ENCODE measurements around the gene APBA2.

The APBA2 gene

DNA sequence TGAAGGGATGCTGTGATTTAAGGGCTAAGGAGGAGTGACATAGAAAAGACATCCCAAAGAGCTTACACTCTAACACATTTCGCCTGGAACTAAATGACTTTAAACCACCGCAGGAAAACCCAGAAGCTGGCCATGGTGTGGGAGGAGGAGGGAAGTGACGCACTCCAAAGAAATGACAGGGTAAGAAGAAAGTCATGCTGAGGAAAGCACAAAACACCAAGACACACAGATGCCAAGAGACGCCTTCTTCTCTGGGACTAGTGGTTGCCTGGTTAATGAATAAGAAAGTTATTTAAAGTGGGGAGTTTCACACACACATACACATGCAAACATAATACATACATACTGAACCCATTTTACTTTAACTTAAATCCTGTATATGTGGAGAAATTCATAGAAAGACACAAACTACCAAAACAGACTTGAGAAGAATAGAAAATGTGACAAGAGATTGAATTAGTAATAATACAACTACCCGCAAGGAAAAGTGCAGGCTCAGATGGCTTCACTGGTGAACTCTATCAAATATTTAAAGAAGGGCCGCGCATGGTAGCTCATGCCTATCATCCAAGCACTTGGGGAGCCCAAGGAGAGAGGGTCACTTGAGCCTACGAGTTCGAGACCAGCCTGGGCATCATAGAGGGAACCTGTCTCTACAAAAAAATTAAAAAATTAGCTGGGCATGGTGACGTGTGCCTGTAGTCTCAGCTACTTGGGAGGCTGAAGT is 258.3 kb downstream of the APBA2 start:
- no peak overlapping the region for H2AFZ ChIP-seq (ENCODE audit: low read length)
- H4K20me1 ChIP-seq (ENCODE audit: insufficient read depth, low read length, poor library complexity, severe bottlenecking): no peaks in the 10 kb centered on the region
- TF ChIP-seq EZH2phosphoT487 (IDR thresholded peaks at IDR 0.05; ENCODE audit: borderline replicate concordance): no peak
- TF ChIP-seq, protein P1, sequence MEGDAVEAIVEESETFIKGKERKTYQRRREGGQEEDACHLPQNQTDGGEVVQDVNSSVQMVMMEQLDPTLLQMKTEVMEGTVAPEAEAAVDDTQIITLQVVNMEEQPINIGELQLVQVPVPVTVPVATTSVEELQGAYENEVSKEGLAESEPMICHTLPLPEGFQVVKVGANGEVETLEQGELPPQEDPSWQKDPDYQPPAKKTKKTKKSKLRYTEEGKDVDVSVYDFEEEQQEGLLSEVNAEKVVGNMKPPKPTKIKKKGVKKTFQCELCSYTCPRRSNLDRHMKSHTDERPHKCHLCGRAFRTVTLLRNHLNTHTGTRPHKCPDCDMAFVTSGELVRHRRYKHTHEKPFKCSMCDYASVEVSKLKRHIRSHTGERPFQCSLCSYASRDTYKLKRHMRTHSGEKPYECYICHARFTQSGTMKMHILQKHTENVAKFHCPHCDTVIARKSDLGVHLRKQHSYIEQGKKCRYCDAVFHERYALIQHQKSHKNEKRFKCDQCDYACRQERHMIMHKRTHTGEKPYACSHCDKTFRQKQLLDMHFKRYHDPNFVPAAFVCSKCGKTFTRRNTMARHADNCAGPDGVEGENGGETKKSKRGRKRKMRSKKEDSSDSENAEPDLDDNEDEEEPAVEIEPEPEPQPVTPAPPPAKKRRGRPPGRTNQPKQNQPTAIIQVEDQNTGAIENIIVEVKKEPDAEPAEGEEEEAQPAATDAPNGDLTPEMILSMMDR (conservative IDR thresholded peaks at IDR 0.05; ENCODE audit: low read length): no peak
- H3F3A ChIP-seq (ENCODE audit: low read depth): no peaks in the 10 kb centered on the region; the same call in 1 of the 2 replicates
- H3K27me3 ChIP-seq (ENCODE audit: insufficient read depth, low read length, poor library complexity, severe bottlenecking): no peaks in the 10 kb centered on the region
- H3K79me2 ChIP-seq (ENCODE audit: insufficient read depth, low read length): no peaks in the 10 kb centered on the region
- peaks cover 15% of the 10 kb centered on the region for H3K4me1 ChIP-seq (ENCODE audit: insufficient read depth, low read length, poor library complexity, severe bottlenecking)
- no peaks in the 10 kb centered on the region for H3K9me3 ChIP-seq (ENCODE audit: insufficient read depth, low read depth, low read length)
- no peaks in the 10 kb centered on the region for H3K36me3 ChIP-seq (ENCODE audit: insufficient read depth, low read length)
- no peak overlapping the region for H3K4me3 ChIP-seq (ENCODE audit: low read length, poor library complexity, severe bottlenecking)
- H3K9ac ChIP-seq (ENCODE audit: low read depth, low read length, poor library complexity, severe bottlenecking): no peak overlapping the region
- no peak overlapping the region for H3K4me2 ChIP-seq (ENCODE audit: low read depth, low read length, poor library complexity, severe bottlenecking)
- H3K9me2 ChIP-seq (replicated peaks; ENCODE audit: low read depth, low read length): no peaks in the 10 kb centered on the region

DNA sequence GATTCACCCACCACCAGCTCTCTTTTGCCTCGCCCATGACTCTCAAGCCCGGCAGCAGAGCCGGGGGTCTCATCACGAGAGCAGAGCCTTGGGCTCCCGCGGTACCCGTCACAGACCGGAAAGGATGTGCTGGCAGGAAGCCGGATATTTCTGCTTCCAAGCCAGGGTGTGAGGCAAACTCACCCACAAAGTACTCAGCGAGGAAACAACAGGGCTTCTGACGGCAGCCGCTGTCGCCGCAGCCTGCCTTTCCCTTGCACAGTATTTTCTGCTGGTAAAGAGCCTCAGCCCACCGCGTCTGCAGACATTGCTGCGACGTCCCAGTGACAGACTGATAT is 263.9 kb downstream of the APBA2 start:
- Histone ChIP-seq H3K4me2 (ENCODE audit: low read depth, low read length, poor library complexity, severe bottlenecking) (no peak overlapping the region), H3K9me2 (replicated peaks; ENCODE audit: low read depth, low read length) (no peaks in the 10 kb centered on the region), H3K9me3 (ENCODE audit: insufficient read depth, low read depth, low read length) (0 out of 2 replicates have a peak, but pooled peaks cover 6% of the 10 kb centered on the region), H3K79me2 (ENCODE audit: insufficient read depth, low read length) (no peaks in the 10 kb centered on the region), H3K36me3 (ENCODE audit: insufficient read depth, low read length) (no peaks in the 10 kb centered on the region), H3K27me3 (ENCODE audit: insufficient read depth, low read length, poor library complexity, severe bottlenecking) (peaks cover 5% of the 10 kb centered on the region), H4K20me1 (ENCODE audit: insufficient read depth, low read length, poor library complexity, severe bottlenecking) (no peaks in the 10 kb centered on the region), H3F3A (ENCODE audit: low read depth) (no peaks in the 10 kb centered on the region; the same call in 1 of the 2 replicates), H3K9ac (ENCODE audit: low read depth, low read length, poor library complexity, severe bottlenecking) (no peak overlapping the region), H3K4me3 (ENCODE audit: low read length, poor library complexity, severe bottlenecking) (no peak overlapping the region), H3K4me1 (ENCODE audit: insufficient read depth, low read length, poor library complexity, severe bottlenecking) (peaks cover 12% of the 10 kb centered on the region), H2AFZ (ENCODE audit: low read length) (no peak overlapping the region)
- TF ChIP-seq, protein P1 (conservative IDR thresholded peaks at IDR 0.05; ENCODE audit: low read length): no peak
- TF ChIP-seq EZH2phosphoT487 (IDR thresholded peaks at IDR 0.05; ENCODE audit: borderline replicate concordance): no peak

DNA sequence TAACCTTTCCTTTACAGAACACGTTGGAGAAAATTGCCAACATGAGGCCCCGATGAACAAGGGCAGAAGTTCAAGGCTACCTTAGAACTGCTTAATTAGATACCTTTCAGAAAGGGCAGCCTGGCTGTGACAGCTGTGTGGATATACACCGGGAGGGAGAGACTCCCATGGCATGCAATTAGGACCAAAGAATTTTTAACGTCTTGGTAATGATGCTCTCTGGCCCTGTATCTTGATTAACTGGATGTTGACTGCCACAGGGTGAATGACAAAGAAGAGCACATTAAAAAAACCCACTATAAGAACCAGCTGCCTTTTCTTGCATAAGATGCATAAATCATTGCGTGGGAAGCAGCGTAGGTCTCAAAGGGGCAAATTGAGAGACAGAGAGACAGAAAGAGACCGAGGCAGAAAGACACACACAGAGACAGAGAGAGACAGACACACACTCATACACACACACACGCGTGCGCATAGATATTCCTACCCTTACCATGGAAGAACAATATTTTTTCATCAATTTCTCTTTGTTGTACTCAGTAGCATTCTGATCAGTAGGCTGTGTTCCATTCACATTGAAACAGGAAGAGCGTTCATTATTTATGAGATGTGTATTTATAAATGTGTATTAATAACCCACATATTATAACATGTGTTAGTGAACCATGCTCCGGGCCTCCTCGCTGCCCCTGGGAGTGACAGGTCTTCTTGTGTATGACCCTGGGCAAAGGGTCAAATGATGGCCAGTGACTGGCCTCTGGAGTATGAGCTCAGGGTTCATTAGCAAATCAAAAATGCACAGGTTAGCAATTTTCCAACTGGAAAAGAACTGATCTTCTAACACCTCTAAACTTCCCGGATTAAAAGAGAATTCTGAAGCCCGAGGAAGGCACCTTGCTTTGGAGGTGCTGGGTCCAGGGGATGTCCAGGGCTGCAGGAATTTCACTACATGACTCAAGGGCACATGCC is 265.0 kb downstream of the APBA2 start:
- no peaks in the 10 kb centered on the region for H3K36me3 ChIP-seq (ENCODE audit: insufficient read depth, low read length)
- H2AFZ ChIP-seq (ENCODE audit: low read length): no peak overlapping the region
- no peaks in the 10 kb centered on the region for H4K20me1 ChIP-seq (ENCODE audit: insufficient read depth, low read length, poor library complexity, severe bottlenecking)
- H3K4me3 ChIP-seq (ENCODE audit: low read length, poor library complexity, severe bottlenecking): no peak overlapping the region
- peaks cover 12% of the 10 kb centered on the region for H3K4me1 ChIP-seq (ENCODE audit: insufficient read depth, low read length, poor library complexity, severe bottlenecking)
- no peak overlapping the region for H3K9ac ChIP-seq (ENCODE audit: low read depth, low read length, poor library complexity, severe bottlenecking)
- H3K79me2 ChIP-seq (ENCODE audit: insufficient read depth, low read length): no peaks in the 10 kb centered on the region
- no peak overlapping the region for H3K4me2 ChIP-seq (ENCODE audit: low read depth, low read length, poor library complexity, severe bottlenecking)
- TF ChIP-seq, protein P1 (conservative IDR thresholded peaks at IDR 0.05; ENCODE audit: low read length): no peak
- TF ChIP-seq EZH2phosphoT487 (IDR thresholded peaks at IDR 0.05; ENCODE audit: borderline replicate concordance): no peak
- no peaks in the 10 kb centered on the region; the same call in 1 of the 2 replicates for H3F3A ChIP-seq (ENCODE audit: low read depth)
- H3K27me3 ChIP-seq (ENCODE audit: insufficient read depth, low read length, poor library complexity, severe bottlenecking): peaks cover 5% of the 10 kb centered on the region
- no peaks in the 10 kb centered on the region for H3K9me2 ChIP-seq (replicated peaks; ENCODE audit: low read depth, low read length)
- 0 out of 2 replicates have a peak, but pooled peaks cover 6% of the 10 kb centered on the region for H3K9me3 ChIP-seq (ENCODE audit: insufficient read depth, low read depth, low read length)
